ENCODE results near the gene KDM5B. TPM values are rescaled to one million over a fixed set of nuclear protein-coding genes. Genes with fewer than 3 reads are reported as not detected.

Gene KDM5B
- total RNA-seq, 1 experiment from 2014 or later = 44.6 TPM

DNA sequence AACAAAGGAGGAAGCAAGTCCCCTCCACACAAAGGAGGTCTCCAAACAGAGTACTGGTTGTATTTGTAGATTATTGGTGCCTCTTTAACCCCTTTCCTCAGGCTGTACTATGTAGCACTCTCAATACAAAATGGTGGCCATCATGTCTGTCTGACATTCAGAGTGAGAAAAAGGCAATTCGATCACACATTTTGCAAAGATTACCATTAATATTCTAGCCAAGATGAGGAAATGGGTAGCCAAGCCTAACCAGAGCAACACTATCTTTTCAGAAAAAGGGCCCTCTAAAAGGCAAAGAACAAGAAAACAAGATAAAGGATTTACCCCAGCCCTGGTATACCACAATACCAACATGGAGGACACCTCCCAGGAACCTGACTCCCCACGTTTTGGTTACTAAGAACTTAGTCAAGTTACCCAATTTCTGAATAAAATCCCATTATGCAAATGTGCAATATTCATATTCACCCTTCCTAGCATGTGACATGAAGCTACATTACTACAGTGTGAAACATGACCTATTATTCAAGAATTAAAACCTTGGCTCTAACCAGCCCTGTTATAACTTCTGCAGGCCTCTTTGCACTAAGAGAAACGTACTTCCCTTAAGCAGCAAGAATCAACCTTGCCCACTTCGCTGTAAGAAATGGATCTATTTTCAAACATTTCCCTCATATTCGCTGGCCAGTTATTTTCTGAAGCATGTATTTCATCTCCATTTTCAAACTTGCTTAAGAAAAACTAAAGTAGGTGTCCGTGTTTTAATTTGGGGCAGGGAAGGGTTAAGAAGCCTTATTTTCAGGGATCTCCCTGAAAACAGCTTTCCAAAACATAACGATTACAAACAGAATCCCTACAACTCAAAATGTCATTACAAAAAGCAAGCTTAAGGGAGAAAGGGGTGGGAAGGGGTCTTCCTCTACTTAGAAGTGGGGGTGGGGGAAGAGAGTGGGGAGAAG is 2.1 kb downstream of the KDM5B start:
- Histone ChIP-seq H3K9me3 (ENCODE audit: control insufficient read depth in 1 of 2, insufficient read depth in 1 of 2, low read depth in 1 of 2, low read length in 2 of 2) (no peaks in the 10 kb centered on the region), H3K9ac (ENCODE audit: low read length) (0 out of 2 replicates have a peak overlapping the region, but pooled peaks have one; percentile 71), H3K36me3 (ENCODE audit: control insufficient read depth in 1 of 2, insufficient read depth in 2 of 2, low read length in 2 of 2) (no peaks in the 10 kb centered on the region), H3K4me3 (replicated peaks in 1 of 2; ENCODE audit: low read depth in 1 of 2, low read length in 2 of 2) (peak overlapping the region; percentile 78 to 82; a peak in 2 of 4 replicates), H4K20me1 (ENCODE audit: insufficient read depth) (no peaks in the 10 kb centered on the region), H3K4me2 (ENCODE audit: low read length) (peak overlapping the region; percentile 91), H3K27me3 (ENCODE audit: insufficient read depth, low read length) (no peaks in the 10 kb centered on the region), H3K79me2 (ENCODE audit: insufficient read depth, low read length) (peaks cover 40% of the 10 kb centered on the region), H3K9me2 (ENCODE audit: insufficient read depth) (no peaks in the 10 kb centered on the region), H3K27ac (ENCODE audit: low read depth, low read length) (no peak overlapping the region), H2AFZ (ENCODE audit: low read depth, low read length, poor library complexity, severe bottlenecking) (no peak overlapping the region), H3K4me1 (ENCODE audit: control insufficient read depth in 1 of 2, insufficient read depth in 2 of 2, low read length in 2 of 2) (peaks cover 36 to 68% of the 10 kb centered on the region in 2 experiments)
- TF ChIP-seq POLR2AphosphoS5 (IDR thresholded peaks at IDR 0.05; ENCODE audit: low read depth, low read length) = no peak
- TF ChIP-seq YY1 (IDR thresholded peaks at IDR 0.05; ENCODE audit: extremely low read depth, insufficient replicate concordance, low read depth, low read length) = peak; percentile 6
- ChIA-PET RAD21 (ENCODE audit: low non-redundant PET in 1 of 2, low total read pairs in 2 of 2, uncharacterized antibody in 2 of 2, unreplicated experiment in 2 of 2) (no interaction called here), POLR2A (no interaction called here), CTCF (no interaction called here)
- TSS peak; percentile 34 for BruUV-seq (replicated peaks)
- no peak for ATAC-seq
- intact Hi-C loops (cut with micrococcal nuclease) = no loop called here
- no peak for DNase-seq (ENCODE audit: low read depth, low spot score)

DNA sequence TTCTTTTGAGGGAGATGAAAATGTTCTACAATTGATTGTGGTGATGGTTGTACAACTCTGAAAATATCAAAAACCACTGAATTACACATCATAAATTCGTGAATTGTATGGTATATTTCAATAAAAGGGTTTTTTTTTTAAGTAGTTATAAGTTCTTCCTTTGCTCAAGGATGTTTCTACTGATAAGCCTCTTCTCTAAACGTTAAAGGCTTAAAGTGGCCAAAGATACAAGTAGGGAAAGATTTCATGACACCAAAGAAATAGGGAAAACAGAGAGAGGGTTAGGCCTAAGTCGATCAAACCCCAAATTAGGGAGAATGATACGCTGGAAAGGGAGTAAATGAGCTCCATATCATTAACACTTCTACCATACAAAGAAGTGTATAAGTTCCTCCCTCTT is 4.1 kb downstream of the KDM5B start:
- BruUV-seq (replicated peaks) = no TSS peak
- DNase-seq (ENCODE audit: low read depth, low spot score) (no peak), ATAC-seq (no peak)
- peak overlapping the region; percentile 71 for H3K4me2 ChIP-seq (ENCODE audit: low read length)
- RAD21 ChIA-PET (ENCODE audit: low non-redundant PET in 1 of 2, low total read pairs in 2 of 2, uncharacterized antibody in 2 of 2, unreplicated experiment in 2 of 2) = no interaction called here
- H3K9ac ChIP-seq (ENCODE audit: low read length) = no peak overlapping the region
- no peak overlapping the region for H3K4me3 ChIP-seq (replicated peaks in 1 of 2; ENCODE audit: low read depth in 1 of 2, low read length in 2 of 2)
- H3K27me3 ChIP-seq (ENCODE audit: insufficient read depth, low read length) = no peaks in the 10 kb centered on the region
- intact Hi-C loops (cut with micrococcal nuclease) = no loop called here
- no peaks in the 10 kb centered on the region for H3K9me2 ChIP-seq (ENCODE audit: insufficient read depth)
- no peak overlapping the region for H2AFZ ChIP-seq (ENCODE audit: low read depth, low read length, poor library complexity, severe bottlenecking)
- peak overlapping the region; percentile 80; the same call in 1 of the 2 replicates for H3K27ac ChIP-seq (ENCODE audit: low read depth, low read length)
- no peaks in the 10 kb centered on the region for H4K20me1 ChIP-seq (ENCODE audit: insufficient read depth)
- peaks cover 32 to 59% of the 10 kb centered on the region in 2 experiments for H3K4me1 ChIP-seq (ENCODE audit: control insufficient read depth in 1 of 2, insufficient read depth in 2 of 2, low read length in 2 of 2)
- CTCF ChIA-PET = interaction anchor here (0.5 kb wide), 1 partner anchor 63 kb away, joined by 3 read pairs; no protein-coding TSS in a partner anchor
- peaks cover 40% of the 10 kb centered on the region for H3K79me2 ChIP-seq (ENCODE audit: insufficient read depth, low read length)
- POLR2A ChIA-PET = no interaction called here
- H3K9me3 ChIP-seq (ENCODE audit: control insufficient read depth in 1 of 2, insufficient read depth in 1 of 2, low read depth in 1 of 2, low read length in 2 of 2) = no peaks in the 10 kb centered on the region
- no peaks in the 10 kb centered on the region for H3K36me3 ChIP-seq (ENCODE audit: control insufficient read depth in 1 of 2, insufficient read depth in 2 of 2, low read length in 2 of 2)
- TF ChIP-seq REST (IDR thresholded peaks at IDR 0.05; ENCODE audit: low read depth) (no peak), MAX (IDR thresholded peaks at IDR 0.05) (no peak), ELF1 (IDR thresholded peaks at IDR 0.05; ENCODE audit: borderline replicate concordance, low read depth) (no peak), SP1 (IDR thresholded peaks at IDR 0.05; ENCODE audit: low read depth) (no peak), SRF (IDR thresholded peaks at IDR 0.05; ENCODE audit: low read depth) (no peak), SIN3A (IDR thresholded peaks at IDR 0.05; ENCODE audit: low read depth) (no peak), CEBPB (IDR thresholded peaks at IDR 0.05; ENCODE audit: low read depth) (no peak), TCF7L2 (IDR thresholded peaks at IDR 0.05; ENCODE audit: borderline replicate concordance, extremely low read depth, insufficient read depth, insufficient read length) (no peak), CTCF (IDR thresholded peaks at IDR 0.05 in 2 of 3, conservative IDR thresholded peaks at IDR 0.05 in 1 of 3; ENCODE audit: borderline replicate concordance in 1 of 3, insufficient read depth in 1 of 3, low read depth in 2 of 3, low read length in 2 of 3) (no peak), POLR2AphosphoS5 (IDR thresholded peaks at IDR 0.05; ENCODE audit: low read depth, low read length) (no peak), FOSL1 (IDR thresholded peaks at IDR 0.05; ENCODE audit: low read depth) (no peak), RAD21 (IDR thresholded peaks at IDR 0.05; ENCODE audit: low read depth) (no peak)

Data from HCT116 (cell line).